Keratinocyte (primary cell): ENCODE results near the gene OIT3. TPM values are rescaled to one million over a fixed set of nuclear protein-coding genes. Genes with fewer than 3 reads are reported as not detected.

Experiments used
- DNase-seq: peaks from one replicate; pipeline ENCODE4 v3.0.0-alpha.2; 2011; ENCODE audit warnings: low read depth, missing footprints, low spot score
- FAIRE-seq: peaks from 2 replicates; lab custom pipeline; 2011; peaks lifted over from hg19 to GRCh38; lab: Jason Lieb, UNC
- H2AFZ ChIP-seq: 2 replicates; pipeline ENCODE4 v1.6.0; 2012; ENCODE audit warnings: low read length, control low read depth, inconsistent platforms; ENCODE audit not compliant: control insufficient read depth
- H3K27ac ChIP-seq: 2 replicates; pipeline ENCODE4 v1.5.1; 2011; ENCODE audit warnings: low read length; ENCODE audit not compliant: control insufficient read depth, insufficient read depth
- H3K27me3 ChIP-seq: 3 replicates; pipeline ENCODE4 v1.6.0; 2011; ENCODE audit warnings: low read length; ENCODE audit not compliant: control insufficient read depth, insufficient read depth; ENCODE audit errors: extremely low read depth
- H3K36me3 ChIP-seq, 2 experiments: 2 replicates in 1 of 2; 3 replicates in 1 of 2; pipeline ENCODE4 v1.5.1; 2011; ENCODE audit warnings: low read length in 2 of 2, mild to moderate bottlenecking in 1 of 2; ENCODE audit not compliant: control insufficient read depth in 2 of 2, insufficient read depth in 2 of 2; ENCODE audit errors: extremely low read depth in 1 of 2
- H3K4me1 ChIP-seq: 3 replicates; pipeline ENCODE4 v1.5.1; 2011; ENCODE audit warnings: low read length; ENCODE audit not compliant: control insufficient read depth, insufficient read depth; ENCODE audit errors: extremely low read depth
- H3K4me2 ChIP-seq: 3 replicates; pipeline ENCODE4 v1.6.0; 2011; ENCODE audit warnings: low read depth, low read length; ENCODE audit not compliant: control insufficient read depth, insufficient read depth; ENCODE audit errors: extremely low read depth
- H3K4me3 ChIP-seq, 3 experiments: fragments of 200-600 bp in 1 of 3; sonication (generic) in 1 of 3; 2 replicates in 2 of 3; 3 replicates in 1 of 3; pipeline ENCODE4 v1.5.1; 2011 to 2016; ENCODE audit warnings: low read length in 3 of 3, mild to moderate bottlenecking in 3 of 3, control low read depth in 2 of 3, inconsistent platforms in 1 of 3, low read depth in 1 of 3, mixed read lengths in 1 of 3, mixed run types in 1 of 3, moderate library complexity in 1 of 3; ENCODE audit not compliant: control insufficient read depth in 2 of 3, insufficient read depth in 2 of 3; ENCODE audit errors: extremely low read depth in 1 of 3
- H3K79me2 ChIP-seq: 2 replicates; pipeline ENCODE4 v1.6.0; 2012; ENCODE audit warnings: low read length; ENCODE audit not compliant: control insufficient read depth, insufficient read depth
- H3K9ac ChIP-seq: 3 replicates; pipeline ENCODE4 v1.6.0; 2011; ENCODE audit warnings: low read length; ENCODE audit not compliant: control insufficient read depth, insufficient read depth; ENCODE audit errors: extremely low read depth
- H3K9me1 ChIP-seq: 3 replicates; pipeline ENCODE4 v1.6.0; 2011; ENCODE audit warnings: low read length; ENCODE audit not compliant: control insufficient read depth, insufficient read depth; ENCODE audit errors: extremely low read depth
- H3K9me3 ChIP-seq: 2 replicates; pipeline ENCODE4 v1.5.1; 2012; ENCODE audit warnings: low read depth, low read length; ENCODE audit not compliant: control insufficient read depth
- H4K20me1 ChIP-seq: 3 replicates; pipeline ENCODE4 v1.6.0; 2011; ENCODE audit warnings: low read length; ENCODE audit not compliant: control insufficient read depth, insufficient read depth; ENCODE audit errors: extremely low read depth
- EZH2 ChIP-seq: IDR thresholded peaks from one replicate; pipeline ENCODE4 v1.6.1; 2012; ENCODE audit warnings: inconsistent platforms, mild to moderate bottlenecking, low read length, moderate library complexity
- dilution Hi-C: fragments of 300-500 bp; cut with MboI; formaldehyde crosslinking; loops from one replicate; pipeline ENCODE4 v1.7.0; 2020; ENCODE audit warnings: low sequenced_read_pairs; ENCODE audit not compliant: extremely low pct_ligation_motif_present
- polyA plus RNA-seq, 5 experiments: library from polyadenylated mRNA; depleted of rRNA in 3 of 5; stranded (reverse) in 3 of 5; stranded (forward) in 1 of 5; unstranded in 1 of 5; fragments of >200 nt; gene quantifications; 1 replicate in 1 of 5; 2 replicates in 3 of 5; 3 replicates in 1 of 5; pipeline versions ENCODE4 v1.2.1 to v1.2.3, GENCODE V29; 2011 to 2012; ENCODE audit warnings: missing spikeins in 2 of 5, low read depth in 1 of 5, low replicate concordance in 1 of 5
- TF ChIP-seq, protein P1 (sequence below), 3 experiments: IDR thresholded peaks in 1 of 3; conservative IDR thresholded peaks in 1 of 3; optimal IDR thresholded peaks in 1 of 3; 2 replicates in 2 of 3; 3 replicates in 1 of 3; pipeline versions ENCODE3 to v1.5.1; 2011; ENCODE audit warnings: low read length in 3 of 3, mild to moderate bottlenecking in 3 of 3, moderate library complexity in 2 of 3, control low read depth in 1 of 3, inconsistent platforms in 1 of 3; ENCODE audit not compliant: insufficient read depth in 2 of 3; ENCODE audit errors: extremely low read depth in 1 of 3

The OIT3 gene
- polyA plus RNA-seq, 1 donor (not counting 4 experiments of a cell fraction or from before 2014, with no cell fraction given): 0.05 TPM

DNA sequence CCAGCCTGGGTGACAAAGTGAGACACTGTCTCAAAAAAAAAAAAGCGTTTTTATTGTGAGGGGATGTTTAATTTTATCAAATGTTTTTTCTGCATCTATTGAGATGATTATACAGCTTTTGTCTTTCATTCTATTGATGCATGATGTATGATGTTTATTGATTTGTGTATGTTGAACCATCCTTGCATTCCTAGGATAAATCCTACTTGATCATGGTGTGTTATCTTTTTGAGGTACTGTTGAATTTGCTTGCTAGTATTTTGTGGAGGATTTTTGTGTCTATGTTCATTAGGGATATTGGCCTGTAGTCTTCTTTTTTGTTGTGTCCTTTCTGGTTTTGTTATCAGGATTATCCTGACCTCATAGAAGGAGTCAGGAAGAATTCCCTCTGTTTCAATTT is 83.3 kb downstream of the OIT3 start:
- H3K9me3 ChIP-seq: no peaks in the 10 kb centered on the region
- dilution Hi-C loops: no loop called here
- H3K4me3 ChIP-seq: no peak overlapping the region

DNA sequence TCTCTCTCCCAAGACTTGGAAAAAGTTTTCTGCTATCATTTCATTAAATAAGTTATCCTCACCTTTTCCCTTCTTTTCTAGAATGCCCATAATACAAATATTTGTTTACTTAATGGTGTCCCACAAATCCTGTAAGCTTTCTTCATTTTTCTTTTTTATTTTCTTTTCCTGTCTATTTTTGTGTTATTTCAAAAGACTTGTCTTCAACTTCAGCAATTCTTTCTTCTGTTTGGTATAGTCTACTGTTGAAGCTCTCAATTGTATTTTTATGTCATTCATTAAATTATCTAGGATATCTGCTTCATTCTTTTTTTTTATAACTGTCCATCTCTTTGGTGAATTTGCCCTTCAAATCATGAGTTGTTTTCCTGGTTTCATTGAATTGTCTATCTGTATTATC is 86.2 kb downstream of the OIT3 start:
- no peak for FAIRE-seq
- dilution Hi-C loops: no loop called here
- no peak overlapping the region for H2AFZ ChIP-seq
- H3K36me3 ChIP-seq: no peaks in the 10 kb centered on the region
- H3K4me1 ChIP-seq: peaks cover 19% of the 10 kb centered on the region
- no peaks in the 10 kb centered on the region for H3K27me3 ChIP-seq
- no peaks in the 10 kb centered on the region for H3K9me1 ChIP-seq
- H4K20me1 ChIP-seq: no peaks in the 10 kb centered on the region
- no peaks in the 10 kb centered on the region for H3K9me3 ChIP-seq
- no peak for DNase-seq
- no peak overlapping the region for H3K27ac ChIP-seq
- no peak overlapping the region for H3K4me2 ChIP-seq
- no peak for TF ChIP-seq EZH2
- TF ChIP-seq, protein P1, sequence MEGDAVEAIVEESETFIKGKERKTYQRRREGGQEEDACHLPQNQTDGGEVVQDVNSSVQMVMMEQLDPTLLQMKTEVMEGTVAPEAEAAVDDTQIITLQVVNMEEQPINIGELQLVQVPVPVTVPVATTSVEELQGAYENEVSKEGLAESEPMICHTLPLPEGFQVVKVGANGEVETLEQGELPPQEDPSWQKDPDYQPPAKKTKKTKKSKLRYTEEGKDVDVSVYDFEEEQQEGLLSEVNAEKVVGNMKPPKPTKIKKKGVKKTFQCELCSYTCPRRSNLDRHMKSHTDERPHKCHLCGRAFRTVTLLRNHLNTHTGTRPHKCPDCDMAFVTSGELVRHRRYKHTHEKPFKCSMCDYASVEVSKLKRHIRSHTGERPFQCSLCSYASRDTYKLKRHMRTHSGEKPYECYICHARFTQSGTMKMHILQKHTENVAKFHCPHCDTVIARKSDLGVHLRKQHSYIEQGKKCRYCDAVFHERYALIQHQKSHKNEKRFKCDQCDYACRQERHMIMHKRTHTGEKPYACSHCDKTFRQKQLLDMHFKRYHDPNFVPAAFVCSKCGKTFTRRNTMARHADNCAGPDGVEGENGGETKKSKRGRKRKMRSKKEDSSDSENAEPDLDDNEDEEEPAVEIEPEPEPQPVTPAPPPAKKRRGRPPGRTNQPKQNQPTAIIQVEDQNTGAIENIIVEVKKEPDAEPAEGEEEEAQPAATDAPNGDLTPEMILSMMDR (optimal IDR thresholded peaks at IDR 0.05 in 1 of 3, IDR thresholded peaks at IDR 0.05 in 1 of 3, conservative IDR thresholded peaks at IDR 0.05 in 1 of 3; ENCODE audit: extremely low read depth in 1 of 3, insufficient read depth in 2 of 3, low read length in 3 of 3): no peak
- H3K4me3 ChIP-seq: no peak overlapping the region
- no peaks in the 10 kb centered on the region for H3K79me2 ChIP-seq
- no peak overlapping the region for H3K9ac ChIP-seq

More for the DNA sequence above, 83.3 kb downstream of the OIT3 start:
- Histone ChIP-seq H3K4me1 (peaks cover 19% of the 10 kb centered on the region), H3K4me2 (no peak overlapping the region), H3K36me3 (no peaks in the 10 kb centered on the region), H3K9ac (no peak overlapping the region), H3K27me3 (no peaks in the 10 kb centered on the region), H2AFZ (no peak overlapping the region), H4K20me1 (no peaks in the 10 kb centered on the region), H3K27ac (no peak overlapping the region), H3K79me2 (no peaks in the 10 kb centered on the region), H3K9me1 (no peaks in the 10 kb centered on the region)
- DNase-seq: no peak
- no peak for TF ChIP-seq EZH2
- TF ChIP-seq, protein P1 (optimal IDR thresholded peaks at IDR 0.05 in 1 of 3, IDR thresholded peaks at IDR 0.05 in 1 of 3, conservative IDR thresholded peaks at IDR 0.05 in 1 of 3; ENCODE audit: extremely low read depth in 1 of 3, insufficient read depth in 2 of 3, low read length in 3 of 3): no peak
- no peak for FAIRE-seq
